ENCODE measurements around the gene CDH10. TPM values are rescaled to one million over a fixed set of nuclear protein-coding genes. Genes with fewer than 3 reads are reported as not detected.

Gene CDH10
- 13.7 and 18.7 TPM in 2 replicates for polyA plus RNA-seq

GRCh38 chr5:24644761-24645160 is at the start of gene CDH10:
TSS of gene CDH10 (minus strand) at chr5:24644978. CDS start at chr5:24593490, 51,488 bp downstream.

All from Purkinje cell (primary cell).